ENCODE measurements around the gene CR1L. TPM values are rescaled to one million over a fixed set of nuclear protein-coding genes. Genes with fewer than 3 reads are reported as not detected.
A peak's percentile ranks its signal among the peaks of the same experiment; 100 is the strongest.
"Not testable (repeated sequence)": the region's sequence is repeated elsewhere in the genome, so short reads cannot be mapped to it uniquely, and the experiment has no call there.

Gene CR1L
- polyA plus RNA-seq, 6 donors from 2014 or later, result not detected

DNA sequence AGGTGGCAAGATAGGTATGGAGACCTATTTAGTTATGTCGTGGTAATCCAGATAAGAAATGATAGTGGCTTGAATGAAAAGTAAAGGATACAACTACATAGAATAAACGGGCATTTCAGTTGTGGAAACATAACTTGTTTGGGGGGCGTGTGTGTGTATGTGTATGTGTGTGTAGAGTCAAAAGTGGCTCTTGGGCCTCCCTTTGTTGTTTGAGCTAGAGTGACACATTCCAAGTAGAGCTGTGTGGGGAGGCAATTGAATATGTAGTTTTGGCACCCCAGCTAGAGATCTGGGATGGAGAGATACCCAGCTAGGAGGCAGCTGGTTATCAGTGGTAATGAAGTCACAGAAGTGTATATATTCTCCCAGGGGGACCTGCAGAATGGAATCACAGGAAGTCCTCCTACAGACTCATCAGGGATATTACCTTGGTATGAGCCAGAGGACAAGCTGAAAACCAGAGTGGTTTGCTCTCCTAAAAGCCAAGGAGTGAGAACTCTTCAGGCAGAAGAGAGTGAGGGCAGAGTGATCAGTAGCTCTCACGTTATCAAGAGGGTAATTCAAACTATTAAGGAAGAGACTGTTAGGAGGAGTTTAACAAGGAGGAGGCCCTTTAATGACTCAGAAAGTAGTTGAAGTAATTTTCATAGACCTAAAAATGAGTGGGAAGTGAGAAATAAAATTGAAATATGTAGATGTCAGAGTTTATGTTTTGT is 5.1 kb downstream of the CR1L start:
- H3K4me3 Mint-ChIP-seq, result no peak overlapping the region
- H3K36me3 Mint-ChIP-seq, result no peaks in the 10 kb centered on the region
- no peaks in the 10 kb centered on the region for H3K9me3 Mint-ChIP-seq
- ATAC-seq (ENCODE audit: low read depth in 2 of 2) (no peak), DNase-seq (no peak)
- no peaks in the 10 kb centered on the region for H3K27me3 Mint-ChIP-seq
- peaks cover 0 to 6% (median 3%) of the 10 kb centered on the region in 3 donors for H3K4me1 Mint-ChIP-seq
- no peak overlapping the region for H3K27ac Mint-ChIP-seq

GRCh38 chr1:207651583-207651982 is 6.7 kb downstream of the CR1L start:
- H3K27me3 Mint-ChIP-seq, result peaks cover 0 to 5% (median 0%) of the 10 kb centered on the region in 3 donors

DNA sequence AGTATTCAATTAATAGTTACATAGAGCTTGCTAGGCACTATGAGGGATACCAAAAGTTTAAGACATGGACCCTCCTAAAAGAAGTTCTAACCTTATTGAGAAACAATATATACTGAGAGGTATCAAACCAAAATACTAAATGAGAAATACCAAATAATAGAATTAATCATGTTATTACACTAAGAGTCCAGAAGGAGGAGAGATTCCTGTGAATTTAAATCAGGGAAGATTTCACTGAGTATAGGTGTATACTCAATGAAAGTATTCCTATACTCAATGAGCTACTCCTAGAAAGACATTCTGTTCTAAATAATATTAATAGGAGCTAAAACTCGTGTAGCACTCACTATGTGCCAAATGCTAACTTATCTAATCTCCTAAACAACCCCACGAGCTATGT is 9.4 kb downstream of the CR1L start:
- Mint-ChIP-seq H3K36me3 (no peaks in the 10 kb centered on the region), H3K4me1 (no peaks in the 10 kb centered on the region), H3K27ac (no peak overlapping the region), H3K27me3 (peaks cover 0 to 17% (median 0%) of the 10 kb centered on the region in 3 donors), H3K9me3 (no peaks in the 10 kb centered on the region), H3K4me3 (no peak overlapping the region)
- DNase-seq (no peak), ATAC-seq (ENCODE audit: low read depth in 2 of 2) (no peak)

More at GRCh38 chr1:207651583-207651982, 6.7 kb downstream of the CR1L start:
- no peak overlapping the region for H3K4me3 Mint-ChIP-seq
- no peaks in the 10 kb centered on the region for H3K36me3 Mint-ChIP-seq
- no peak for DNase-seq
- H3K9me3 Mint-ChIP-seq, result no peaks in the 10 kb centered on the region
- ATAC-seq (ENCODE audit: low read depth in 2 of 2), result no peak
- H3K27ac Mint-ChIP-seq, result no peak overlapping the region
- no peaks in the 10 kb centered on the region for H3K4me1 Mint-ChIP-seq

- DNase-seq (no peak), ATAC-seq (ENCODE audit: low read depth in 2 of 2) (no peak)
- H3K27ac Mint-ChIP-seq, result no peak overlapping the region
- peaks cover 0 to under 1% of the 10 kb centered on the region in 2 donors for H3K36me3 Mint-ChIP-seq
- peaks cover 0 to 27% (median under 1%) of the 10 kb centered on the region in 3 donors for H3K27me3 Mint-ChIP-seq
- H3K9me3 Mint-ChIP-seq, result peaks cover 0 to 8% (median 0%) of the 10 kb centered on the region in 7 donors
- peak overlapping the region in 1 of 8 donors; percentile 2 for H3K4me3 Mint-ChIP-seq
- no peaks in the 10 kb centered on the region for H3K4me1 Mint-ChIP-seq
Observed at GRCh38 chr1:207658408-207658807, 13.5 kb downstream of the CR1L start.

DNA sequence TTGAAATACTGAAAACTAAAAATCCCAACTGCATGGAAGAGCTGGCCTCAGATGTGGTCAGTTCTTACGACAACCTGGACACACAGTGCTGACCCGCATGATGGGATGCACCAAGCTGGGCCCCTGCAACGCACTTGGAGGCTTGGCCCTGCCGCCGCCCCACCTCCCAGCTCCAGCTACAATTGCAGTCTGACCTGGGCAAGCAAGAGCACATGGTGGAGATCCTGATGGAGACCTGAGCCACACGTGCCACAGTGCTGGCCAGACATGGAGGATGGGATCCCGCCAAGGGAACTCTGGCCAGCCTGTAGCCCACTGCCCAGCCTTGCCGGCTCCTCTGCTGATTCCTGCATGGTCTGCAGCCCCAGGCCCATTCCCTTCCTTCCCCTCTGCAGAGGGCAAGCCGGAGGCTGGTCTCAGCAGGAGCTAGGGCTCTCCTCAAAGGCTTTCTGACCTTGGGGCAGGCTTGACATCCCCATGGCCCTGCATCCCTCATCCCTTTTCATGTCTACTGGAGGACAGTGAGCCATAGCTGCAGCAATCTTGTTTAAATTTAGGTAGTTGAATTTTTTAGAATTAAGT is 14.1 kb downstream of the CR1L start:
- Mint-ChIP-seq H3K36me3 (peaks cover 5 to 7% of the 10 kb centered on the region in 2 donors), H3K27ac (peak overlapping the region in 1 of 6 donors; percentile 4), H3K4me3 (no peak overlapping the region), H3K9me3 (peaks cover 0 to 13% (median 4%) of the 10 kb centered on the region in 7 donors), H3K4me1 (no peaks in the 10 kb centered on the region), H3K27me3 (peaks cover 0 to 33% (median 6%) of the 10 kb centered on the region in 3 donors)
- ATAC-seq (ENCODE audit: low read depth in 2 of 2), result no peak
- DNase-seq, result no peak

DNA sequence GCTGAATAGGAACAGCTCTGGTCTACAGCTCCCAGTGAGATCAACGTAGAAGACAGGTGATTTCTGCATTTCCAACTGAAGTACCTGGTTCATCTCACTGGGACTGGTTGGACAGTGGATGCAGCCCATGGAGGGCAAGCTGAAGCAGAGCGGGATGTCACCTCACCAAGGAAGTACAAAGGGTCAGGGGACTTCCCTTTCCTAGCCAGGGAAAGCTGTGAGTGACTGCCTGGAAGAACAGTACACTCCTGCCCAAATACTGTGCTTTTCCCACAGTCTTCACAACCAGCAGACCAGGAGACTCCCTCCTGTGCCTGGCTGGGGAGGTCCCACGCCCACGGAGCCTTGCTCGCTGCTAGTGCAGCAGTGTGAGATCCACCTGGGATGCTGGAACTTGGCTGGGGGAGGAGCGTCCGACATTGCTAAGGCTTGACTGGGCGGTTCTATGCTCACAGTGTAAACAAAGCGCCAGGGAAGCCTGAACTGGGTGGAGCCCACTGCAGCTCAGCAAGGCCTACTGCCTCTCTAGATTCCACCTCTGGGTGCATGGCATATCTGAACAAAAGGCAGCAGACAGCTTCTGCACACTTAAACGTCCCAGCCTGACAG is 14.7 kb downstream of the CR1L start:
- Mint-ChIP-seq H3K4me3 (no peak overlapping the region), H3K4me1 (no peaks in the 10 kb centered on the region), H3K27ac (no peak overlapping the region), H3K36me3 (peaks cover 6 to 7% of the 10 kb centered on the region in 2 donors), H3K9me3 (peaks cover 0 to 13% (median 4%) of the 10 kb centered on the region in 7 donors), H3K27me3 (peaks cover 4 to 37% (median 13%) of the 10 kb centered on the region in 3 donors)
- ATAC-seq (ENCODE audit: low read depth in 2 of 2) (no peak), DNase-seq (no peak)

- not testable (repeated sequence) for DNase-seq; H3K27ac Mint-ChIP-seq; ATAC-seq (ENCODE audit: low read depth in 2 of 2); H3K4me1 Mint-ChIP-seq; H3K4me3 Mint-ChIP-seq
- Mint-ChIP-seq H3K9me3 (peaks cover 0 to 23% (median 7%) of the 10 kb centered on the region in 7 donors), H3K27me3 (peaks cover 16 to 46% (median 25%) of the 10 kb centered on the region in 3 donors), H3K36me3 (peaks cover 12% of the 10 kb centered on the region in 2 donors)
Observed at GRCh38 chr1:207661420-207661819, 16.5 kb downstream of the CR1L start.

- no peak for DNase-seq
- Mint-ChIP-seq H3K9me3 (peaks cover 0 to 32% (median 21%) of the 10 kb centered on the region in 7 donors), H3K4me1 (peaks cover 9 to 14% (median 13%) of the 10 kb centered on the region in 3 donors), H3K36me3 (peaks cover 12 to 25% of the 10 kb centered on the region in 2 donors), H3K27ac (no peak overlapping the region), H3K27me3 (peaks cover 50 to 79% (median 70%) of the 10 kb centered on the region in 3 donors), H3K4me3 (no peak overlapping the region)
- ATAC-seq (ENCODE audit: low read depth in 2 of 2), result no peak
Observed at GRCh38 chr1:207666342-207666741, 21.4 kb downstream of the CR1L start.

- DNase-seq, result no peak
Observed at GRCh38 chr1:207669528-207670009, 24.6 kb downstream of the CR1L start.

DNA sequence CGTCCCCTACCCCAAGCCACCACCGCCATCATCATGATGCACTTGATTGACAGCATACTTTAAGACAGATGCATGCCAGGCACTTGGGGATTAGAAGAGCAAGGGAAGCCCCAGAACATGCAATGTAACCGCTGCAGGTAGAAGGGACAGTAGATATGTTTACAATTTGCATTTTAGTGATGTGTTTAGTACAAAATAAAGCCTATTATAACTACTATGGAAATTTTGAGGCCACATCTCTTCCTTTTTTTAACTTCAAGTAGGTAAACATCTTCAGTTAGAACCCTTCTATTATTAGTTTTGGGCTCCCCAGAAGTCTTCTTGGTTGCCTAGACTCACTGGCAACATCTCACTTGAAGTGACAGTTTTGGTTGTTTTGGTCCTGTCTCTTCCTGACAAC is 25.3 kb downstream of the CR1L start:
- Mint-ChIP-seq H3K27ac (peak overlapping the region in 1 of 6 donors; percentile 53), H3K9me3 (peaks cover 0 to 23% (median 16%) of the 10 kb centered on the region in 7 donors), H3K27me3 (peaks cover 51 to 69% (median 62%) of the 10 kb centered on the region in 3 donors), H3K4me3 (peak overlapping the region in 4 of 8 donors; percentile 49 to 73 (median 66)), H3K4me1 (peaks cover 9 to 14% (median 14%) of the 10 kb centered on the region in 3 donors), H3K36me3 (peaks cover 6 to 18% of the 10 kb centered on the region in 2 donors)
- ATAC-seq (ENCODE audit: low read depth in 2 of 2), result peak; percentile 49 to 68
- no peak for DNase-seq

More at GRCh38 chr1:207669528-207670009, 24.6 kb downstream of the CR1L start:
- Mint-ChIP-seq H3K27ac (peak overlapping the region in 1 of 6 donors; percentile 53), H3K9me3 (peaks cover 0 to 23% (median 18%) of the 10 kb centered on the region in 7 donors), H3K4me3 (peak overlapping the region in 6 of 8 donors; percentile 27 to 73 (median 56)), H3K27me3 (peaks cover 54 to 74% (median 64%) of the 10 kb centered on the region in 3 donors), H3K4me1 (peaks cover 9 to 14% (median 13%) of the 10 kb centered on the region in 3 donors), H3K36me3 (peaks cover 6 to 18% of the 10 kb centered on the region in 2 donors)
- ATAC-seq (ENCODE audit: low read depth in 2 of 2), result peak; percentile 14 to 18

DNA sequence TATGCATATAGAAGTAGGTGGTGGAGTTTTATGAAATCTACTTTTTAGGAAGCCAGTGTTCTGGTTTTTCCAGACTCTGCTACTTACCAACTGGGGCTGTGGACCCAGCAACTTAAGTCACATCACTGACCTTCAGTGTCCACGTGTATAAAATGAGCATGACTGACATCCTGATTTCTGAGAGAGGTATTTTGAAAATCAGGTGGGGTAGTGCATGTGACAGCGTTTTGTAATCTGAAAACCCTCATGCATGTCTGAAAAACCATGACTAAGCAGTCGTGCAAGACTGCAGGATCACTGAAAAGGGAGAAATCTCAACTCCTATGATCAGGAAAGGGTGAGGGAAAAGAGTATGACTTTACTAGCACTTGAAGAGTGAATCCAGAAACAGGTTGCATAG is 26.1 kb downstream of the CR1L start:
- Mint-ChIP-seq H3K9me3 (peaks cover 0 to 18% (median 14%) of the 10 kb centered on the region in 7 donors), H3K36me3 (peaks cover 5 to 17% of the 10 kb centered on the region in 2 donors), H3K4me3 (no peak overlapping the region), H3K4me1 (peaks cover 9 to 20% (median 14%) of the 10 kb centered on the region in 3 donors), H3K27ac (no peak overlapping the region), H3K27me3 (peaks cover 49 to 65% (median 56%) of the 10 kb centered on the region in 3 donors)
- DNase-seq (no peak), ATAC-seq (ENCODE audit: low read depth in 2 of 2) (no peak)

DNA sequence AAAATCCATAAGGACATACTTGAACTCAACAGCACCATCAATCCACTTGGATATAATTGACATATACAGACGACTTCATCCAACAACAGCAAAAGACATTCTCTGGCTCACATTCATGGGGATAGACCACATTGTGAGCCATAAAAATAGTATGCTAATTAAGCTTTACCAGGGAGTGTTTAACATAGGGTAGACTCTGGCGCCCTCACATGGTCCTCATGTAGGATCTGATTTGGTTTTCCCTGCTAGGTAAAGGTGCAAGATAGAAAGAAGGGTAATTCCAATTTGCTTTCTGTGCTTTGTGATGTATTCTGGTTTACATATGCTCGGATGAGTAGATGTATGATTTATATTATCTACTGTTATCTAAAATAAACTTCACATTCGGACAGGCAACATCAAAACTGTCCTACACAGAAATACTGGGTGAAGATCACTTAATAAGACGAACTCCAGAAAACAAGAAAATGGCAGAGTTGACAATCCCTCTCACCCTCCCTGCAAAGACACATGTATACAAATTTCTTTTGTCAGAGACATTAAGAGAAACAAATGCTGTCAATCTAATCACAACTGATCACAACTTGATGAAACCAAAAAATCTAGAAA is 27.7 kb downstream of the CR1L start:
- no peak overlapping the region for H3K27ac Mint-ChIP-seq
- no peak overlapping the region for H3K4me3 Mint-ChIP-seq
- H3K27me3 Mint-ChIP-seq, result peaks cover 34 to 49% (median 40%) of the 10 kb centered on the region in 3 donors
- ATAC-seq (ENCODE audit: low read depth in 2 of 2), result no peak
- peaks cover 0 to under 1% of the 10 kb centered on the region in 2 donors for H3K36me3 Mint-ChIP-seq
- no peak for DNase-seq
- peaks cover 9 to 21% (median 14%) of the 10 kb centered on the region in 3 donors for H3K4me1 Mint-ChIP-seq
- peaks cover 0 to 5% (median 0%) of the 10 kb centered on the region in 7 donors for H3K9me3 Mint-ChIP-seq

GRCh38 chr1:207673399-207673798 is 28.5 kb downstream of the CR1L start:
- ATAC-seq (ENCODE audit: low read depth in 2 of 2) (no peak), DNase-seq (no peak)
- peak overlapping the region in 1 of 6 donors; percentile 5 for H3K27ac Mint-ChIP-seq
- H3K27me3 Mint-ChIP-seq, result peaks cover 29 to 41% (median 36%) of the 10 kb centered on the region in 3 donors
- peaks cover 0 to 3% (median 0%) of the 10 kb centered on the region in 7 donors for H3K9me3 Mint-ChIP-seq
- peaks cover 9 to 21% (median 14%) of the 10 kb centered on the region in 3 donors for H3K4me1 Mint-ChIP-seq
- H3K4me3 Mint-ChIP-seq, result no peak overlapping the region
- H3K36me3 Mint-ChIP-seq, result no peaks in the 10 kb centered on the region

Measured in naive B cell (primary cell).